Measurements from ENCODE around the gene ZBTB46.
"Not testable (repeated sequence)": the region's sequence is repeated elsewhere in the genome, so short reads cannot be mapped to it uniquely, and the experiment has no call there.

Gene ZBTB46

GRCh38 chr20:63810730-63811490, 20.2 kb downstream of the ZBTB46 start:
- no peak overlapping the region for H3K27ac ChIP-seq (ENCODE audit: low read depth, low read length)
- H3K4me1 ChIP-seq (ENCODE audit: insufficient read depth, low read length): no peaks in the 10 kb centered on the region
- no peaks in the 10 kb centered on the region for H3K9me3 ChIP-seq (ENCODE audit: insufficient read depth, low read depth, low read length)
- no peak overlapping the region for H3K4me3 ChIP-seq (ENCODE audit: low read length)
- no peaks in the 10 kb centered on the region for H3K27me3 ChIP-seq (ENCODE audit: insufficient read depth, low read length)
- no peaks in the 10 kb centered on the region for H3K36me3 ChIP-seq (ENCODE audit: insufficient read depth, low read length)
- no peak overlapping the region for H3K9ac ChIP-seq (ENCODE audit: low read depth, low read length)
- WGBS: 89% methylated on average over 25 of the region's 25 CpGs

DNA sequence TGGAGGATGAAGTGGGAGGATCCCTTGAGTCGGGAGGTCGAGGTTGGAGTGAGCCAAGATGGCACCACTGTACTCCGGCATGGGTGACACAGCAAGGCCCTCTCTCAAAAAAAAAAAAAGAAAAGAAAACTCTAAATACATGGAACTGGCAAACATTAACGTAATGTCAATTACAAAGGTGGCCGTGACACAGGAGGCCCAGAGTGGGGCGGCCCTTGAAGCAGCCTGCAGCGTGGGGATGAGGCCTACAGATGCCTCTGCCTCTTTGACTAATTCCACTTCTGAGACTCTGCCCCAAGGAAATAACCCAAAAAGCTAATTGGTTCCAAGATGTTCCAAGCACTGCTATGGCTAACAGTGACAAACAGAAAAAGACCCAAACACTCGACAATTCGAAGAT, 21.2 kb downstream of the ZBTB46 start:
- Histone ChIP-seq H3K27ac (ENCODE audit: low read depth, low read length) (no peak overlapping the region), H3K4me1 (ENCODE audit: insufficient read depth, low read length) (no peaks in the 10 kb centered on the region), H3K9ac (ENCODE audit: low read depth, low read length) (no peak overlapping the region), H3K9me3 (ENCODE audit: insufficient read depth, low read depth, low read length) (no peaks in the 10 kb centered on the region), H3K36me3 (ENCODE audit: insufficient read depth, low read length) (no peaks in the 10 kb centered on the region), H3K27me3 (ENCODE audit: insufficient read depth, low read length) (no peaks in the 10 kb centered on the region), H3K4me3 (ENCODE audit: low read length) (no peak overlapping the region)
- 94% methylated on average over 9 of the region's 9 CpGs for WGBS

DNA sequence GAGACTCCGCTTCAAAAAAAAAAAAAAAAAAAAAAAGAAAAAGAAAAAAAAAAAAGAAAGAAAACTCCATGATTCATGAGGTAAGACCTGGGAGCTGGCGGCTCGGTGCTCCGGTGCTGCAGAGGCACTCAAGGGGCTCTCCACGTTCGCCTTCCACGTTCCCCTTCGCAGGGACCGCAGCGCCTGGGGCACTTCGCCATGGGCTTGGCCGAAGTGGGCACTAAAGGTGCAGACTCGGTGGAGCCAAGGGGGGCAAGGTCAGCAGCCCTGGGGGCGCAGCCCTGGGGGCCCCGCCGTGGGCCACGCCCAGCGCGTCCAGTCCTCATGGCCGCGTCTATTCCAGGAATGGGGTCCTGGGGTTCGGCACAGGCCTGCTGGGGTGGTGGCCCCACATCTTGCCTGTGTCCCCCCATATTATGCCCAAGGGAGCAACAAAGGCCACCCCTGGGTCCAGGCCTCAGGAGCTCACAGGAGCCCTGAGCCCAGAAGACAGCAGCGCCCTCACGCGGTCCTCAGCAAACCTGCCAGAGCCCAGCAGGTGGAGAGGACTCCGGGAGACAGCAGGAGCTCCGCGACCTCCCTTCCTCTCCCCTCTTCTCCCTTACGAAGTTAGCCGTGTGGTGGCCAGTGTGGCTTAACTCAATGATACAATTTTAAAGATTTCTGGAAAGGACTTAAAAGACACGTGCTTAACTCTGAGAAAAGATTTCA, 21.9 kb downstream of the ZBTB46 start:
- Histone ChIP-seq H3K36me3 (ENCODE audit: insufficient read depth, low read length) (no peaks in the 10 kb centered on the region), H3K27ac (ENCODE audit: low read depth, low read length) (no peak overlapping the region), H3K27me3 (ENCODE audit: insufficient read depth, low read length) (no peaks in the 10 kb centered on the region), H3K4me3 (ENCODE audit: low read length) (no peak overlapping the region), H3K4me1 (ENCODE audit: insufficient read depth, low read length) (no peaks in the 10 kb centered on the region), H3K9ac (ENCODE audit: low read depth, low read length) (no peak overlapping the region), H3K9me3 (ENCODE audit: insufficient read depth, low read depth, low read length) (no peaks in the 10 kb centered on the region)
- WGBS: 96% methylated on average over 30 of the region's 31 CpGs

- H3K9me3 ChIP-seq (ENCODE audit: insufficient read depth, low read depth, low read length): no peaks in the 10 kb centered on the region
- H3K27ac ChIP-seq (ENCODE audit: low read depth, low read length): no peak overlapping the region
- H3K36me3 ChIP-seq (ENCODE audit: insufficient read depth, low read length): no peaks in the 10 kb centered on the region
- H3K4me1 ChIP-seq (ENCODE audit: insufficient read depth, low read length): no peaks in the 10 kb centered on the region
- H3K4me3 ChIP-seq (ENCODE audit: low read length): no peak overlapping the region
- no peak overlapping the region for H3K9ac ChIP-seq (ENCODE audit: low read depth, low read length)
- 95% methylated on average over 38 of the region's 38 CpGs for WGBS
- no peaks in the 10 kb centered on the region for H3K27me3 ChIP-seq (ENCODE audit: insufficient read depth, low read length)
Observed at GRCh38 chr20:63808145-63808724, 22.8 kb downstream of the ZBTB46 start.

DNA sequence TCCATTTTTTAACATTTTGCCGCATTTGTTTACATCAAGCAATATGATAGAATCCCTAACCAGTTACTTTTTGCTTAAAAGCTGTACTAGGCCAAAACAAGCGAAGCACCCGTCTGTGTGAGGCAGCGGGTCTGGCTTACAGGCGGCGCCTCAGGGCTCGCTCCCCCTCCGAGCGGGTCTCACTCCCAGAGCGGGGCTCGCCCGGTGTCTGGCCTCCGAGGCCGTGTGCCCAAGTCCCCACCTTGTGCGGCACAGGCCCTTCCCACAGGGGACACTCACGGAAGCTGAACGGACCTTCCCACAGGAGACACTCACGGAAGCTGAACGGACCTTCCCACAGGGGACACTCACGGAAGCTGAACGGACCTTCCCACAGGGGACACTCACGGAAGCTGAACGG, 23.4 kb downstream of the ZBTB46 start:
- Histone ChIP-seq H3K9ac (ENCODE audit: low read depth, low read length) (no peak overlapping the region), H3K4me3 (ENCODE audit: low read length) (no peak overlapping the region), H3K36me3 (ENCODE audit: insufficient read depth, low read length) (no peaks in the 10 kb centered on the region), H3K27ac (ENCODE audit: low read depth, low read length) (no peak overlapping the region), H3K4me1 (ENCODE audit: insufficient read depth, low read length) (no peaks in the 10 kb centered on the region), H3K27me3 (ENCODE audit: insufficient read depth, low read length) (no peaks in the 10 kb centered on the region), H3K9me3 (ENCODE audit: insufficient read depth, low read depth, low read length) (no peaks in the 10 kb centered on the region)
- WGBS: 95% methylated on average over 23 of the region's 23 CpGs

DNA sequence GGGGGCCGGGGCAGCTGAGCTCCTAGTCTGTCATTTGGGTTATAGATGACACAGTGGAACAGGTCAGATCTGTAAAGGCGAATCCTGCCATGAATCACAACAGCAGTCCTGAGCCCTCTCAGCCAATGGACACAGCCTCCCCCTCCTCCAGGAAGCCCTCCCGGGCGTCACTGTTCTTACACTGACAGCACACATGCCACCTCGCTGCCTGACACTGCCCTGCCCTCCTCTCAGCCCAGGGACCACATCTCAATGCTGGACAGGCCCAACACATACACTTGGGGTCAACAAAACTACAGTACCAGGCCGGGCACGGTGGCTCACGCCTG, 26.8 kb downstream of the ZBTB46 start:
- H3K9ac ChIP-seq (ENCODE audit: low read depth, low read length): no peak overlapping the region
- H3K27ac ChIP-seq (ENCODE audit: low read depth, low read length): no peak overlapping the region
- no peaks in the 10 kb centered on the region for H3K9me3 ChIP-seq (ENCODE audit: insufficient read depth, low read depth, low read length)
- H3K4me3 ChIP-seq (ENCODE audit: low read length): no peak overlapping the region
- H3K36me3 ChIP-seq (ENCODE audit: insufficient read depth, low read length): no peaks in the 10 kb centered on the region
- H3K27me3 ChIP-seq (ENCODE audit: insufficient read depth, low read length): no peaks in the 10 kb centered on the region
- no peaks in the 10 kb centered on the region for H3K4me1 ChIP-seq (ENCODE audit: insufficient read depth, low read length)
- WGBS: 91% methylated on average over 8 of the region's 8 CpGs

- Histone ChIP-seq H3K27ac (ENCODE audit: low read depth, low read length) (no peak overlapping the region), H3K36me3 (ENCODE audit: insufficient read depth, low read length) (no peaks in the 10 kb centered on the region), H3K9ac (ENCODE audit: low read depth, low read length) (no peak overlapping the region), H3K4me3 (ENCODE audit: low read length) (no peak overlapping the region), H3K27me3 (ENCODE audit: insufficient read depth, low read length) (no peaks in the 10 kb centered on the region), H3K4me1 (ENCODE audit: insufficient read depth, low read length) (no peaks in the 10 kb centered on the region), H3K9me3 (ENCODE audit: insufficient read depth, low read depth, low read length) (no peaks in the 10 kb centered on the region)
- whole genome bisulfite sequencing: 96% methylated on average over 51 of the region's 51 CpGs
Observed at GRCh38 chr20:63802469-63803240, 28.4 kb downstream of the ZBTB46 start.

DNA sequence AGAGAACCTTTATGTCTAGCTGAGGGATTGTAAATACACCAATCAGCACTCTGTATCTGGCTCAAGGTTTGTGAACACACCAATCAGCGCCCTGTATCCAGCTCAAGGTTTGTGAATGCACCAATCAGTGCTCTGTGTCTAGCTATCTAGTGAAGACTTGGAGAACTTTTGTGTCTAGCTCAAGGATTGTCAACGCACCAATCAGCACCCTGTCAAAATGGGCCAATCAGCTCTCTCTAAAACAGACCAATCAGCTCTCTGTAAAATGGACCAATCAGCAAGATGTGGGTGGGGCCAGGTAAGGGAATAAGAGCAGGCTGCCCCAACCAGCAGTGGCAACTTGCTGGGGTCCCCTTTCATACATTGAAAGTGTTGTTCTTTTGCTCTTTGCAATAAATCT, 29.9 kb downstream of the ZBTB46 start:
- H3K9ac ChIP-seq (ENCODE audit: low read depth, low read length); H3K36me3 ChIP-seq (ENCODE audit: insufficient read depth, low read length); H3K4me1 ChIP-seq (ENCODE audit: insufficient read depth, low read length); H3K9me3 ChIP-seq (ENCODE audit: insufficient read depth, low read depth, low read length); H3K4me3 ChIP-seq (ENCODE audit: low read length); H3K27ac ChIP-seq (ENCODE audit: low read depth, low read length); H3K27me3 ChIP-seq (ENCODE audit: insufficient read depth, low read length): not testable (repeated sequence)
- 96% methylated on average over 2 of the region's 2 CpGs for WGBS

- H3K4me1 ChIP-seq (ENCODE audit: insufficient read depth, low read length); H3K9me3 ChIP-seq (ENCODE audit: insufficient read depth, low read depth, low read length); H3K4me3 ChIP-seq (ENCODE audit: low read length); H3K36me3 ChIP-seq (ENCODE audit: insufficient read depth, low read length); H3K27me3 ChIP-seq (ENCODE audit: insufficient read depth, low read length); H3K27ac ChIP-seq (ENCODE audit: low read depth, low read length); H3K9ac ChIP-seq (ENCODE audit: low read depth, low read length): not testable (repeated sequence)
- WGBS: 91% methylated on average over 27 of the region's 27 CpGs
Observed at GRCh38 chr20:63800411-63800810, 30.7 kb downstream of the ZBTB46 start.

- not testable (repeated sequence) for H3K4me1 ChIP-seq (ENCODE audit: insufficient read depth, low read length); H3K36me3 ChIP-seq (ENCODE audit: insufficient read depth, low read length); H3K9ac ChIP-seq (ENCODE audit: low read depth, low read length); H3K27me3 ChIP-seq (ENCODE audit: insufficient read depth, low read length); H3K9me3 ChIP-seq (ENCODE audit: insufficient read depth, low read depth, low read length); H3K27ac ChIP-seq (ENCODE audit: low read depth, low read length); H3K4me3 ChIP-seq (ENCODE audit: low read length)
- WGBS: 89% methylated on average over 5 of the region's 5 CpGs
Observed at GRCh38 chr20:63799127-63799526, 31.9 kb downstream of the ZBTB46 start.

GRCh38 chr20:63797175-63797574, 33.9 kb downstream of the ZBTB46 start:
- not testable (repeated sequence) for H3K9me3 ChIP-seq (ENCODE audit: insufficient read depth, low read depth, low read length); H3K27me3 ChIP-seq (ENCODE audit: insufficient read depth, low read length)
- WGBS: 88% methylated on average over 1 of the region's 3 CpGs

More at GRCh38 chr20:63797175-63797574, 33.9 kb downstream of the ZBTB46 start:
- H3K4me1 ChIP-seq (ENCODE audit: insufficient read depth, low read length); H3K27ac ChIP-seq (ENCODE audit: low read depth, low read length); H3K9ac ChIP-seq (ENCODE audit: low read depth, low read length); H3K4me3 ChIP-seq (ENCODE audit: low read length); H3K36me3 ChIP-seq (ENCODE audit: insufficient read depth, low read length): not testable (repeated sequence)
